Fibroblast of skin of left quadriceps (primary cell): ENCODE data around the gene TUFT1.
"Not testable (repeated sequence)": the region's sequence is repeated elsewhere in the genome, so short reads cannot be mapped to it uniquely, and the experiment has no call there.

Source experiments
- DNase-seq, 2 experiments: peaks; one replicate each; pipeline ENCODE4 v3.0.0-alpha.2; 2013; ENCODE audit warnings: low read depth in 2 of 2

TUFT1 gene

DNA sequence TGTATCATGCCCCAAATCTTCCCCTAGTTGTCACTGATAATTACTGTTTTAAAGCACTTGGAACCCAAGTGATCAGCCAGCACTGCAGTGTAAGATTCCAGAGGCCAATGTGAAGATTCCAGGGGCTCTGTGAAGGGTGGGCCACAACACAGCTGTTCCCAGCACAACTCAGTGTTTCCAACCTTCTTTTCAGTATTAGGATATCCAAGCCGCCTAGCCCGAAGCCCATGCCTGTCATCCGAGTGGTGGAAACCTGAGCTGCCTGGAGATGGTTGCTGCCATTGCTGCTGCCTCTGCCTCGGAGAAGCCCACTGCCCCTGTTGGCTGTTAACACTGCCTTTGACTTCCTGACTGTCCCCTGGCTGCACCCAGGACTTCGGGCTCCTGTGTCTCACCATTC is 41.3 kb downstream of the TUFT1 start:
- DNase-seq, result no peak

DNA sequence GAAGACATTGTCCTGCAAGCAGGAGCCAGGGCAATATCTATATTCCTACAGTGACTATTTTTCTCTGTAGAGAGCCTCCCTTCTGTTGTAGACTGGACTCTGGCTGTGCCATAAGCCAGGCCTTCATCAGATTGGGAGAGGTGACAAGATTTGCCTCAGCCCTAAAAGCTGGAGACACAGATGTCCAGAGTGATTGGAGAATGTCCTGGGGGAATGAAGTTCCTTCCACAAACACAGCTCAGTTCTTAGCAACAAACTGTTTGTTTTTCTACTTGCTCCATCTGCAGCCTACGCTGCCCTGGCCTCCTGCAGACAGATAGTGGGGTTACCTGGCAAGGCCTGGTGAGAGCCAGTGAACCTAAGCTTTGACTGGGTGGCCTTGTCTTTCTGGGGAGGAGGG is 41.8 kb downstream of the TUFT1 start:
- DNase-seq, result no peak

DNA sequence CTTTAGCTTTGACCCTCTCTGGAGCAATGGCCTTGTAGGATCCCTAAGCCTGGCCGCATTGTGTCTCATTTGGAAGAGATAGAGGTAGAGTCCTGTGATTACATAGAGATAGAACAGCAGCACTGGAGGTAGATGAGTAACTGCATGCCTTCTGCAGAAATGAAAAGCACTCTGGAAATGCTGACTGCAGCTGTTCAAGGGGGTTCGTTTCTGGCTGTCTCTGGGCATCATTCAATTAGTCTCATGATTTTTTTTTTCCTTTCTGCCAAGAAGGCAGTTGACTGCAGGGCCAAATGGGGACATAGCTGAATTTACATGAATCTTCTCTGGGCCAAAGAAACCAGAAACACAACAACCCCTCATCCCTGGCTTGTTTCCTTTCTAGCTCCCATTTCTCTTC is 43.7 kb downstream of the TUFT1 start:
- no peak for DNase-seq

- no peak for DNase-seq
Observed at GRCh38 chr1:151584278-151584677, 44.2 kb downstream of the TUFT1 start.

DNA sequence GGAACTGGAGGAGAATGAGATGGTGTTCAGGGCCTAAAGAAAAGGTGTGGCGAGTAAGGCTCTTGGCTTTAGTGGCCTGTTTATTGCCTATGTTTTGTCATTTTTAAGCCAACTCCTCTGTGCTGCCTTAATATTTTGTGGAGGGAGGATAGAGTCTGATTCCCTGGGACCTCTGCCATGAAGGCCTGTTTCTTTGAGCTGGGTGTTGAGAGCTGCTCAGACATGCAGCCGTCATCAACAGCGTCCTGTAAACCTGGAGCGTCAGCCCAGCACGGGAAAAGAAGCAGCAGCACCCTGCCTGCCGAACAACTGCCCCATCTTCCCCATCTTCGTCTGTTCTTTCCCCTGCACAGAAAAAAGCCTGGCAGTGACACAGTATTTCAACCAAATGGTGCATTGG is 44.7 kb downstream of the TUFT1 start:
- no peak for DNase-seq

- DNase-seq, result peak in 1 of 2 experiments; percentile 12
Observed at GRCh38 chr1:151585622-151586021, 45.5 kb downstream of the TUFT1 start.

DNA sequence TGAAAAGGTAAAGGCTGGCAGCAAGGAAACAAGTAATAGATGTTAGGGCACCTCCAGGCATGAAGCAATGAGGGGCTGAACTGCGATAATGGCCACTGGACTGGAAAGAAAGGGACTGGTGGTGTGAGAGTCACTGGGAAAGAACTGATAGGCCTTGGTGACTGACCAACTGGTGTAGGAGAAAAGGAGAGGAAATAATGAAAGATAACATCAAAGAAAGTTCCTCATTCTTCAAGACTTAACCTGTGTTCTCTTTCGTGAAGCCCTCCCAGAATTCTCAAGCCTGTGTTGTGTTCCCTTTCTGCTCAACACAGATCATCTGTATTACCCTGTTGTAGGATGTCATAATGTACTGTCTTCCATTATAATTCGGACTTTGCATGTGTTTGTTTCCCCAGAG is 50.9 kb downstream of the TUFT1 start:
- DNase-seq, result no peak

DNA sequence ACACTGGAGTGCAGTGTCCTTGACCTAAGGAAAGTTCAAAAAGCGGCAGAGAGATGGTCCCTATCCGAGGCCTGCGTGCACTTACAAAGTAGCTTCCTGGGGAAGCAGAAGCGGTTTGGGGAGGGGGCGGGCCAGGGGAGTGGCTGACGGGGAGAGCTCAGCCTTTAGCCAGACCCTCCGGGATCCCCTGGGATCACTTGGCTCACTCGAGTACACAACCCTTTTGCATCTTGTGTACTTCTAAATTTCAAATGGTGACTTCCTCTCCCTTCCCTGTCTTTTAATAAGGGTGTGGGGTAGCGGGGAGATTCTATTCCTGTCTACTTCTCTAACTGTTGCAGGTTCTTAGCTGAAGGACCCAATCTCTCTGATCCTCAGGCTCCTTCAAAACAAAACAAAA is 53.6 kb downstream of the TUFT1 start:
- DNase-seq, result no peak

DNA sequence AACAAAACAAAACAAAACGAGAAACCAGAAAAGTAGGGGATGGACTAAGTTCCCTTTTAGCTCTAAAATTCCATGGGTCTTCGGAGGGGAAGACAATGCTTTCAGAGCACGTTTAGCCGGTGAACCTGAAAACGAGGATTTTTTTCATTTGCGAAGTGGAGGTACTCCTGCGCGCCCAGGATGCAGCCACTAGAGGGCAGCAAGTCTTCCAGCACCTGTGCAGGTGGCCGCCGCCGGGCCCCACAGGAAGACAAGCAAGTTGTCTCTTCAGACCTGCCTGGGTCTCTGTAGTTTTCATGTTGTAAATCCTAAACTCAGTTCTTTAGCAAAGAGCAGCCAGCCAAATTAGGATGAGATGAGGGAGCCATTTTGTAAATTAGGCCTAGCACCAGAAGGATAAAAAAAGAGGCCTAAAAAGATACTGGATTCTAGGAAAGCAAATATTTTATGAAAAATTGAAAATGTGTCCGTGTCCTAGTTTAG is 54.1 kb downstream of the TUFT1 start:
- no peak for DNase-seq

DNA sequence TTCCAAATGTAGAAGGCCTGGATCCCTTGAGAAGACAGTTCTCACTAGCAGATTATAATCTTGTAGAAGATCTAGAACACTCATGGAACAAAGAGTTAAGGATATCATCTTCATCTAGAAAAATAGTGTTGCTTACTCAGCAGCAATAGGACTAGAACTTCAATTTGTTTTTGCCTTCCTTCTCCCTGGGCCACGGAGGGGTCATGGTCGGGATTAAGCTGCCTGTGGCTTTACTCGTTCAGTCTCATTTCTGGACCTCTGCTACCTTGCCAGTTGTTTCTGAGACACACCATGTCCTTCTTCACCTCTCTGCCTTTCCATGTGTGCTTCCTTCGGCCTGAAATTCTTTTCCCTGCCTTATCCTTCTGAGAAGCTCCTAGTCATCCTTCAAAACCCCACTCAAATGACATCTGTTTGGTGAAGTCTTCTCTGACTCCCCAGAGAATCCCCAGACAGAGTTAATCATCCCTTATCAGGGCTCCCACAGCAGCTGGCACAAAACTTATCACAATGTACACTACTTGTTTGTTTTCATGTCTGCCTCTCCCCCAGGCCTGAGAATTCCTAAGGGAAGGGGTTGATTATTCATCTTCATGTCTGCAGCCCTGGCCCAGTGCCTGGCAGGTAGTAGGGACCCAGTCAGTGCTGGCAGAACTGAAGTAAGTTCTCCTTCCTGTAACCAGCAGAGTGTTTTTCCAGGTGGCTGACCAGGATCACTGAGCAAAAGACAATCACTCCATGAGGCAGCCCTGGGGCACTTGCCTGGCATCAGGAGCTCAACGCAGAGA is 56.3 kb downstream of the TUFT1 start:
- DNase-seq, result no peak

GRCh38 chr1:151602550-151602949 is 62.4 kb downstream of the TUFT1 start:
- DNase-seq, result not testable (repeated sequence)

- no peak for DNase-seq
Observed at GRCh38 chr1:151604291-151604690, 64.2 kb downstream of the TUFT1 start.

- no peak for DNase-seq
Observed at GRCh38 chr1:151606384-151606783, 66.3 kb downstream of the TUFT1 start.

GRCh38 chr1:151606857-151607256 is 66.7 kb downstream of the TUFT1 start:
- no peak for DNase-seq

GRCh38 chr1:151610142-151610541 is 70.0 kb downstream of the TUFT1 start:
- DNase-seq, result no peak

GRCh38 chr1:151611288-151611790 is 71.2 kb downstream of the TUFT1 start:
- DNase-seq, result no peak

DNA sequence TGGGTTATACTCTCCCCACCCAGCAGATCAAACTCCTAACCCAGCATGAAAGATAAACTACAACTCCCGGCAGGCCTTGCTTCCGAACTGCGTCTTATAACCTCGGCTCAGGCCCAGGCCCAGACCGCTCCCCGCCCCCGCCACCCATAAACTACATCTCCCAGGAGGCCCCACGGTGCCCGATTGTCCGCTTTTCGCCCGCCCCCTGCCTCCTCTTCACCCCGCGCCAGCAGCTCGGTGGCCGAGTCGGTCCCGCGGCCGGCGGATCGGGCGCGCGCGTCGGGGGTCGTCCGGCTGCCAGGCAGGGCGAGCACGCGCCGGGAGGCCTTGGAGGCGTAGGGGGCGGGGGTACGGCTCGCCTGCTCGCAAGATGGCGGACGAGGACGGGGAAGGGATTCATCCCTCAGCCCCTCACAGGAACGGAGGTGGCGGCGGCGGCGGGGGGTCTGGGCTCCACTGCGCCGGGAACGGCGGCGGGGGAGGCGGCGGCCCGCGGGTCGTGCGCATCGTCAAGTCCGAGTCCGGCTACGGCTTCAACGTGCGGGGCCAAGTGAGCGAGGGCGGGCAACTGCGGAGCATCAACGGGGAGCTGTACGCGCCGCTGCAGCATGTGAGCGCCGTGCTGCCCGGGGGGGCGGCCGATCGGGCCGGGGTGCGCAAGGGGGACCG is 71.9 kb downstream of the TUFT1 start, which contains the start of gene SNX27:
Gene SNX27, plus strand, starts transcription at position 219 of the 669 bp plus-strand sequence. Its CDS starts 152 bp downstream, at position 371.
- DNase-seq, result peak; percentile 82 to 83

DNA sequence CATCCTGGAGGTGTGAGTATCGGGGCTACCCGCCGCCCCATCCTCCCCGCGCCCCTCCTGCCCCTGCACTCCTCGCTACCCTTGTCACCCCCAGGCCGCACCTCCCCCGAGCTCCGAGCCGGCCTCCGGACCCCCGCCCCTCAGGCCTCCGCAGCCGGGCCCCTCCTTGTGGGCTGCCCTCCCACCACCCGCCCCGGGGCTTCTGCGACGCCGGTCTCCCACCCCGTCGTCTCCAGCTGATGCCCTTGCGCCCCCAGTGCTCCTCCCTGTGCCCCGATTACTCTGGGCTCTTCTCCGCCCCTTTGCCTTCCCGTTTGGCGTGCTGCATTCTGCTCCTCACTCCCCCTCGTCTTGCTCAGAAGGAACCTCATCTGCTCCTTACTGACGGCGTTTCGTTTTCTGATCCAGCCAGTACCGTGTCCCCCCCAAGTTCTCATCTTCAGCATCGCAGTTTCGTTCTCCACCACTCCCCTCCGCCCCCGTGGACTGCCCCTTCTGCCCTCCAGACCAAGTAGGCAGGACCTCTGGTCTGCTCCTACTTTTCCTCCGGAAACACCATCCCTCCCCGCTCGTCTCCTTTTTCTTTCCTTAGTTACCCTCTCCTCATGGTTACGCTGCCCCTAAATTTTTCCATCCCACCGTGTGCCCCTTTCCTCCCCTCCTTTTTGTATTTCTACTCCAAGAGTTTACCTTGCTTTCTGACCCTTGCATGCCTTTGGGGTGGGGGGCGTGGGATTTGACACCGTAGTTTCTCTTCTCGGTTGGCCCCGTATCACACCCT is 72.6 kb downstream of the TUFT1 start:
- no peak for DNase-seq

DNA sequence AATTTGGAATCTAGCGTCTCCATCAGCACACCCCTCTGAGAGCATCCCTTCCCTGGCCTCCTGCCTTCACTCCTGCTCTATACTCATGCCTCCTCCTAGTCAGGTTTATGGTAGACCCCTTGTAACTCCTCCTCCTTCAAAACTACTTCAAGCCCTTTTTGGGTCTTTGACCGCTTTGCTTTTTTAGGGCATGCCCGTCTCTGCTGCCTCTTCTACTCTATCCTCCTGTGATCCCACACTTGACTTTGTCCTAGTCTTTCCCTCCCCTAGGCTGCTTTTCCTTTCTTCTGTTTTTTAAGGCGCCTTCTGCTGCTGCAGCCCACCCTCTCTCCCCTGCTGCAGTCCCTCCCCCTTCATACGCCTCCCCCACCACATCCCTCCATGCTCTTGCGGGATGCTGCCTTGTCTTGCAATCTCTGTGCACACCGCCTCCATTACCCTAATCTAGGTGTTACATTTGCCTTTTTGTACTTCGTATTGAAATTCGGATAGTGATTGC is 73.2 kb downstream of the TUFT1 start:
- DNase-seq, result no peak

GRCh38 chr1:151615711-151616504 is 75.8 kb downstream of the TUFT1 start:
- no peak for DNase-seq

GRCh38 chr1:151616505-151616849 is 76.4 kb downstream of the TUFT1 start:
- DNase-seq, result no peak
